NCI-H2107 treated with DMSO at 0.1 percent for 48 hours (cell line): ENCODE measurements around the gene OR10H5.
"Not testable (repeated sequence)": the region's sequence is repeated elsewhere in the genome, so short reads cannot be mapped to it uniquely, and the experiment has no call there.

Source experiments
- DNase-seq: peaks from one replicate; lab custom pipeline; 2025; ENCODE audit not compliant: unreplicated experiment; lab: John Stamatoyannopoulos, UW

OR10H5 gene

DNA sequence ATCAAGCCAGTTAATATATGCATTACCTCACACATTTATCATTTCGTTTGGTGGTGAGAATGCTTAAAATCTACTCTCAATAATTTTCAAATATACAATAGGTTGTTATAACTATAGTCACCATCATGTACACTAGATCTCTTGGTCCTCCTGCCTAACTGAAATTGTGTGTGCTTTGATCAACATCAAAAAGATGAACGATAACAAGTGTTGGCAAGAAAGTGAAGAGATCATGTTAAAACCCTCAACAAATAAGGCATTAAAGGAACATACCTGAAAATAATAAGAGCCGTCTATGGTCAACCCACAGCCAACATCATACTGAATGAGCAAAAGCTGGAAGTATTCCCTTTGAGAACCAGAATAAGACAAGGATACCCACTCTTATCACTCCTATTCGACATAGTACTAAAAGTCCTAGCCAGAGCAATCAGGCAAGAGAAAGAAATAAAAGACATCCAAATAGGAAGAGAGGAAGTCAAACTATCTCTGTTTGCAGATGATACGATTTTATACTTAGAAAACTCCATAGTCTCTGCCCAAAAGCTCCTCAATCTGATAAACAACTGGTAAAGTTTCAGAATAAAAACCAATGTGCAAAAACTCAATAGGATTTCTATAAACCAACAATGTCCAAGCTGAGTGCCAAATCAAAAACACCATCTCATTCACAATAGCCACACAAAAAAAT, 55.9 kb downstream of the OR10H5 start:
- no peak for DNase-seq

DNA sequence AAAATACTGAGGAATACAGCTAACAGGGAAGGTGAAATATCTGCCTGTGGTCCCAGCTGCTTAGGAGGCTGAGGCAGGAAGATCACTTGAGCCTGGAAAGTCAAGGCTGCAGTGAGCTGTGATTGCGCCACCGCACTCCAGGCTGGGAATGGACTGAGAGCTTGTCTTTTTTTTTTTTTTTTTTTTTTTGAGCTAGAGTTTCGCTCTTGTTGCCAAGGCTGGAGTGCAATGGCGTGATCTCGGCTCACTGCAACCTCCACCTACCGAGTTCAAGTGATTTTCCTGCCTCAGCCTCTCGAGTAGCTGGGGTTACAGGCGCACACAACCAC, 56.4 kb downstream of the OR10H5 start:
- DNase-seq: not testable (repeated sequence)

GRCh38 chr19:15846923-15847322, 59.5 kb downstream of the OR10H5 start:
- DNase-seq: no peak

DNA sequence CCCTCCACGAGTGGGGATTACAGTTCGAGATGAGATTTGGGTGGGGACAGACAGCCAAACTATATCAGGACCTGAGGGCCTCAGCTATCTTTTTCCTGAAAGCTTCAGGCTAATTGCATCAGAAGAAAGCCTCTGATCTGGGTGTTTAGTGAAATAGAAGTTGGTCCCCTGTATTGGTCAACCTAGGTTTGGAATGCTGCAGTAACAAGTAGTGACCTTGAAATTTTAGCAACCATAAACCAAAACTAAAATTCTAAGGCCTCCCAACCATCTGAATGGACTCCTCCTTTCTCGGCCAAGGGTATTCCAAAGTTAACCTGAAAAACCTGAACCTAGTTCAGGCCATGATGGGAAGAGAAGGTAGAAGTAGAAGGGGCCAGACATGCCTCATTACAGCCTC, 62.9 kb downstream of the OR10H5 start:
- DNase-seq: no peak
